Measurements from ENCODE around the gene PPP2CA. TPM values are rescaled to one million over a fixed set of nuclear protein-coding genes. Genes with fewer than 3 reads are reported as not detected.
A peak's percentile ranks its signal among the peaks of the same experiment; 100 is the strongest.

Gene PPP2CA
- total and polyA plus RNA-seq, 2 of the 4 experiments (the other 2 are of a cell fraction): 70.6 to 73.6 TPM

DNA sequence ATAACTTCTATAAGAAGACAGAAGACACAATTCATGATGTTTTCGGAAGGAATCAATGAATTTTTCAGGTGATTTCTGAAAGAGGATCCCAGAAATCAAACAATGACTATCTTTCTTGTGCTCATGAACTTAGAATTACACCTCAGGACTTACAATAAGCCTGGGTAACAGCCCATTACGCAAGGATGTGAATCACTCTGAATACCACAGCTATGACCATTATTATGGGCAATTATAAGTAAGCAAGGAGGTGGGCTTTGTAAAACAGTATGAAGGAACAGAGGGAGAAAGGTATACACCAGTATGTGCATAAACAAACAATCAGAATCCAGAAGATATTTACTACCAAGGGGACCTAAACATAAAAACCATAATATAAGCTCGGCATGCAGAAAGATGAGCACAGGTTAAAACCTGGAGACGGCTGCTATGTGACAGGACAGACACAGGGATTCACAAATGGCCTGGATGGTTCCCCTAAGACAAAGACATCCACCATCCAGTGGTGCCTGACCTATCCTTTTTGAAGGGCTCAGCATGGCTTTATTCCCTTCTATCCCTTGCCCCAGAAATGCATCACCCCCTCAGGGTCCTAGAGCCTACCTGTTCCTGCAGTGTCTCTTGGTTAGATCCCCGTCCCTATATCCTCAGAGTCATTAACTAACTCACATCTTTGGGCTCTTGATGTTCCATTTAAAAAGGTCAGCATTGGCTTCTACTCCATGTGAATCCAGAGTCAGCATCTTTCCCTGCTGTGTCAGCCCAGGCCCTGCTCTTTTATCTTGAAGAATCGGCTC, 21.8 kb upstream of the PPP2CA start (continued):
- TF ChIP-seq FOS (IDR thresholded peaks at IDR 0.05; ENCODE audit: low read depth, low read length): peak; percentile 94
- TF ChIP-seq RFX5 (IDR thresholded peaks at IDR 0.05; ENCODE audit: low read depth, low read length): 0 out of 2 replicates have a peak, but pooled peaks have one; percentile 26

DNA sequence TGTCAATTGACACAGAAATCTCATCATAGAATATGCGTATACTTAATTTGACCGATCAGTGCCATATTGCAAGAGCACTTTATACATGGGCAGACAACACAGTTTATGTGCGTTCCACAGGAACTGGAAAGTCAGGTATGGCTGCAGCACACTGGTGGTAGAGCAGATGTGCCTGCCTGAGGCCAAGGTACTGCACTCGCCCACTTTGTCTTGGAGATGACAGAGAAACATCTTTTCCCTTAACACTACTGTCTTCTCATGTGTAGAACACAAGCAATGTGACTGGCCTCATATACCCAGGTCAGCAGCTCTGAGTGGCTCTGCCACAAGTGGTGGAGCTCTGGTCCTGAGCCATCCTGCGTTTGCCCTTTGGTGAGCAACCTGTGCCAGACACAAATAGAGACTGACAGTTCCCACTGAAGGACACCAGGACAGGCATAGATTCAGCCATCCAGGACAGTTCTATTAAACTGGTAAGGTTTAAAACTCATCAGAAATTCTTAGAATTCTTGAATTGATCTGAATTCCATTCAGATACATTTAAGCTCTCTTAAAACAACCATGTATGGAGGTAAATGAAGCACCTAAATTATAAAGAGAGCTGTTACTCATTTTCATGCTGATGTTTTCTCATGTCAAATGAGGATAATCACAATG, 21.0 kb upstream of the PPP2CA start:
- TF ChIP-seq BHLHE40 (IDR thresholded peaks at IDR 0.05; ENCODE audit: low read depth, low read length) (no peak), CEBPB (IDR thresholded peaks at IDR 0.05; ENCODE audit: low read depth, low read length) (no peak), CHD1 (IDR thresholded peaks at IDR 0.05; ENCODE audit: low read depth, low read length) (no peak), NFE2L2 (IDR thresholded peaks at IDR 0.05; ENCODE audit: low read depth, low read length) (no peak)
- ATAC-seq (ENCODE audit: low read depth) (no peak), DNase-seq (no peak)
- Histone ChIP-seq H2AK5ac (ENCODE audit: low read depth, low read length) (peak overlapping the region; percentile 98), H3K27ac (ENCODE audit: insufficient read depth, low read length) (peak overlapping the region; percentile 7), H4K91ac (ENCODE audit: insufficient read depth, low read depth, low read length) (peak overlapping the region; percentile 80), H3K9me1 (ENCODE audit: insufficient read depth, low read length) (peaks cover 25% of the 10 kb centered on the region), H3K56ac (ENCODE audit: extremely low read depth, insufficient read depth, low read length) (no peak overlapping the region), H4K5ac (ENCODE audit: low read depth, low read length) (peak overlapping the region; percentile 2), H3K14ac (replicated peaks; ENCODE audit: low read depth, low read length) (peak overlapping the region; percentile 35), H2BK120ac (ENCODE audit: low read depth, low read length) (peak overlapping the region; percentile 88), H3K4me2 (ENCODE audit: low read depth, low read length) (no peak overlapping the region), H2AFZ (replicated peaks; ENCODE audit: low read length, poor library complexity) (peak overlapping the region; percentile 44), H3K18ac (ENCODE audit: low read depth, low read length) (peak overlapping the region; percentile 71), H2BK15ac (ENCODE audit: low read depth, low read length) (peak overlapping the region; percentile 71), H3K9ac (ENCODE audit: low read depth, low read length) (no peak overlapping the region), H2BK20ac (ENCODE audit: low read depth, low read length) (peak overlapping the region; percentile 90), H3K23ac (ENCODE audit: low read depth, low read length) (peak overlapping the region; percentile 21), H4K8ac (ENCODE audit: low read depth in 2 of 2, low read length in 2 of 2) (peak overlapping the region; percentile 33 to 79; a peak in 3 of 4 replicates), H3K4me1 (ENCODE audit: control insufficient read depth, insufficient read depth, low read length) (peaks cover 18% of the 10 kb centered on the region), H3K27me3 (ENCODE audit: control insufficient read depth, insufficient read depth, low read length) (no peaks in the 10 kb centered on the region), H3K4ac (ENCODE audit: low read depth, low read length) (peak overlapping the region; percentile 95), H3K79me1 (ENCODE audit: low read depth in 1 of 2, low read length in 2 of 2) (peaks cover 0 to 23% of the 10 kb centered on the region in 2 experiments; a peak in 2 of 4 replicates), H2AK9ac (replicated peaks; ENCODE audit: low read depth, low read length, poor library complexity) (no peak overlapping the region), H2BK5ac (ENCODE audit: low read depth, low read length, poor library complexity, severe bottlenecking) (peak overlapping the region; percentile 81), H4K20me1 (ENCODE audit: insufficient read depth, low read length) (peaks cover 4% of the 10 kb centered on the region; the same call in 1 of the 2 replicates), H3K9me3 (ENCODE audit: control insufficient read depth, insufficient read depth, low read length) (no peaks in the 10 kb centered on the region), H3K4me3 (ENCODE audit: insufficient read depth, low read depth, low read length) (no peak overlapping the region), H3K36me3 (ENCODE audit: control insufficient read depth, insufficient read depth, low read length) (no peaks in the 10 kb centered on the region)
- intact Hi-C loops (cut with micrococcal nuclease): no loop called here
- WGBS, 2 experiments (ENCODE audit: extremely low coverage in 2 of 2, insufficient read length in 1 of 2): 100% methylated on average over 2 of the region's 5 CpGs; no CpG with 5 or more reads in 1 of the 2 experiments
- POLR2A ChIA-PET (ENCODE audit: unreplicated experiment): no interaction called here
- CTCF ChIA-PET: interaction anchor here (0.6 to 1.1 kb wide), 3 partner anchors 17 to 379 kb away, joined by 3 to 4 read pairs (median 3); partner anchors contain the start of gene PPP2CA
- dilution Hi-C loops (cut with HindIII; ENCODE audit: low sequenced_read_pairs, unreplicated experiment): no loop called here
- in situ Hi-C loops (cut with MboI; ENCODE audit: low sequenced_read_pairs): no loop called here
- BruUV-seq (replicated peaks): no TSS peak

All from IMR-90 (cell line).